AG09319 (cell line): Measurements from ENCODE around the gene NR4A2.

Source experiments
- DNase-seq: peaks from one replicate; pipeline ENCODE4 v3.0.0-alpha.2; 2010; ENCODE audit warnings: low read depth; ENCODE audit errors: extremely low read depth
- CTCF ChIP-seq: IDR thresholded peaks from 2 replicates; pipeline ENCODE4 v1.5.1; 2011; ENCODE audit warnings: low read depth, mild to moderate bottlenecking, inconsistent platforms, low read length, moderate library complexity

Gene NR4A2

GRCh38 chr2:156332284-156332533, 312 bp downstream of the NR4A2 start:
- DNase-seq: no peak

DNA sequence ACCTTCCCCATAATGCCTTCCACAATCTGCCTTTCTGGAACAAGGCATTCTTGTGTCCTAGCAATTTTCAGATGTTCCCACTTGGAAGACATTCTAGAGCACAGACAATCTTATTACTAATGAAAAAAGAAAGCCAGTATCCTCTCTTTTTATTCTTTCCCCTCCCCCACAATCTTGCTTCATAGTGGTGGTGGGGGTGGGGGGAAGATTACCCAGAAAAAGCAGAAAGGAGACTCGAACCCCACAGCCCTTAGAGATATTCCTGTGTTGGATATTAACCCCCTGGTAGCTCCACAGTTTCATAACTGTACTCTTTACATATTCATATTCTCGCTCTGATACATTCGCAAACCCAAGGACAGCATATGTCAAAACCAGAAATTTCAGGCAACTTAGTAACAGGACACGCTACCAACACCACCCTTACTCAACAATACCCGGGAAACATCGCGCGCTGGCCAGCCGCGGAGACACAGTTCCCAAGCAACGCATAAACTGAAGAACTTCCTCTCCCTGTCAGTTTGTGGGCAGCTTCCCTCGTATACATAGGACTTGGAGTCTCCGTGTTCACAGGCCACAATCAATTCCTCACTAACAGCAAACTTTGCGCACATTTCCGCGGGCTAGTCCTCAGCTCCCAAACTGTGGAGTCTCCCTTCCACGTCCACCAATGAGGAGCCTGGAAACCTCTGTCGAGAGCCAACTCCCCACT, 793 bp downstream of the NR4A2 start:
- TF ChIP-seq CTCF: no peak
- DNase-seq: peak; percentile 52

More at GRCh38 chr2:156332284-156332533, 312 bp downstream of the NR4A2 start:
- no peak for TF ChIP-seq CTCF

GRCh38 chr2:156329927-156330726, 2.4 kb downstream of the NR4A2 start:
- no peak for DNase-seq
- no peak for TF ChIP-seq CTCF

DNA sequence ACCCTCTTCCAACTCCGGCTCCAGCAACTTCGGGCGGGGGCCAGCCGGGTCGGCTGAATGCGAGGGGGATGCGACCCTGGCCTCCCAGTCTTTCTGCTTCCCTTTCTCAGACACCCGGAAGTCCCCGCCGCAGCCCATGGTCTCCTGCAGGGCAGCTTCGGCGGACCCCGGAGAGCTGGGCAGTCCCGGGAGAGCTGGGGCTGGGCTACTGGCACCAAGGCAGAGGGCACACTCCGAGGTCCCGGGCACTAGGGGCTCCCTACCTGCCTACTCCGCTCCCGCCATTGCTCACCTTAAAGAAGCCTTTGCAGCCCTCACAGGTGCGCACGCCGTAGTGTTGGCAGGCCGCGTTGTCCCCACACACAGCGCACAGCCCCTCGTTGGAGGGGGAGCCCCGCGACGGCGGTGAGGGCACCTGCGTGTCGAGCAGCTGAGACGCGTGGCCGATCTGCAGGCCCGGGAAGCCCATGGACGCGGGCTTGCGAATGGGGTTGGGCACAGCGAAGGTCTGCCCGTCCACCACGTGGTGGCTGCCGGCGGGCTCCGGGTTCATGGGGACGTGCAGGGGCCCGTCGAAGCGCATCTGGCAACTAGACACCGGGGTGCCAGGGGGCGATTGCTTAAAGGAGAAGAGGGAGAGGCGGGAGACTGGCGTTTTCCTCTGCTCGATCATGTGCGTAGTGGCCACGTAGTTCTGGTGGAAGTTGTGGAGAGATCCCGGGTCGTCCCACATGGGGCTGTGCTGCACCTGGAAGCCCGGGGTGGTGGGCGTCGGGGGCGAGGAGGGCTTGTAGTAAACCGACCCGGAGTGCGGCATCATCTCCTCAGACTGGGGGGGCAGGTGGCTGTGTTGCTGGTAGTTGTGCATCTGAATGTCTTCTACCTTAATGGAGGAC, 3.2 kb downstream of the NR4A2 start:
- TF ChIP-seq CTCF: no peak

GRCh38 chr2:156327835-156328695, 4.5 kb downstream of the NR4A2 start:
- no peak for TF ChIP-seq CTCF
- DNase-seq: no peak

More for the DNA sequence above, 3.2 kb downstream of the NR4A2 start:
- no peak for DNase-seq

DNA sequence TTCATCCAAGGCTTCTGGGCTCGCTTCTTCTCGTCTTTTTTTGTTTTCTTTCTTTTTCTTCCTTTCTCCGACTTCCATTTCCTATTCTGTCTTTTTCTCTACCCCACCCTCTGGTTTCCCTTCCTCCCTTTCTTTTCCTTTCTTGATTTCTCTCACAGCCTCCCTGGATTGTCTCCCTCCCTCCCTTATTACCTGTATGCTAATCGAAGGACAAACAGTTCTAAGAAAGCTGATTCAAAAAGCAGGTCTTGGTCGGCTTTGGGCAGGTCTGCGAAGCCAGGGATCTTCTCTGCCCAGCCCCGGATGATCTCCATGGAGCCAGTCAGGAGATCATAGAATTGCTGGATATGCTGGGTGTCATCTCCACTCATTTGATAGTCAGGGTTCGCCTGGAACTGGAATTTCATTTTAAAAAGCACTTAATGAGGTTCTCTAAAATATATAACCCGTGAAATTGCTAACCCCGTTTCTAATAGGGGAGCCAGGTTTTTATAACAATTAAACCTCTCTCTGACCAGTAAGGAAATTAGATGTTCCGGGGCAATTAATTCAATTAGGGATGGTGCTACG, 5.9 kb downstream of the NR4A2 start:
- no peak for TF ChIP-seq CTCF
- no peak for DNase-seq
